ENCODE data around the gene SPRR2B.
"Not testable (repeated sequence)": the region's sequence is repeated elsewhere in the genome, so short reads cannot be mapped to it uniquely, and the experiment has no call there.

SPRR2B gene

GRCh38 chr1:153071511-153071910 is at the start of gene SPRR2B:
Gene SPRR2B (minus strand): TSS chr1:153071611. CDS start chr1:153070839, 772 bp downstream.
- no peak for DNase-seq

GRCh38 chr1:153120945-153121344 is 49.5 kb upstream of the SPRR2B start:
- DNase-seq = no peak

DNA sequence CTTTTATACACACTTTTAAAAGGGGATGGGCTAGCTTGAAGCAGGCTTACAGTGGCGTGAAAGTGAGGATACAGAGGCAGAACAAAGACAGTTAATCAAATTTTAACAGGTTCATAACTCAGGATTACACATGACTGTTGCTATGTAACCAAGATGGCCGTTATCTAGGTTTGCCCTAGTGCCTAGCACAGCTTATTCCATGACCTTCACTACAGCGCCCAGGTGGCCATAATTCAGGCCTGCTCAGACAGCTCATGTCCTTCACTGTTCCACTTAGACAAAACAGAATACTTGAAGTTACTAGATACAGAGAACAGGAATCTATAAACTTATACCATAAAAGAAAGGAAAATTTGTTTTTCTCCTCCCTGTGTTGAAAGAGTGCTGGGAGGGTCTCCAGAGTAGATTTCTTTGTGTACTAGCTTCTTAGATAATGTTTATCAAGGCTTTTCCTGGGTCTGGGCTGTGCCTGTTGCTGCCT is 48.1 kb upstream of the SPRR2B start:
- DNase-seq = peak; percentile 22

DNA sequence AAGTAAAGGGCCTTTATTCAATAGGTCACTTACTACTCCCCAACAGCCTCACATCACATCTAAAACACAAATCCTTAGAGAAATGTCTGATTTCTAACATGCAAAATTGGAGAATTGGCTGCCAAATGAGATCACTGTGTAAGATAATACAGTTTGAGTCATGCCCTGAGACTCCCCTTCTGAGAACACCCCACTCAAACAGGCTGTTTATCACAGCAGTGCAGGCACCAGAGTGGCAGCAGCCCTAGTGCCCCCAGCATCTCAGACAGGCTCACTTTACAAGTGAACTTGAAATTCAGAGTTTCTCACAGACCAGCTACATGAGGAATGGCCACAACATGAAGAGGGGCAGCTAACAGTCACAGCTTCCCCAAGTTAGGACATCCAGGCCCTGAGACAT is 43.9 kb upstream of the SPRR2B start:
- DNase-seq = not testable (repeated sequence)

GRCh38 chr1:153113416-153113815 is 42.0 kb upstream of the SPRR2B start, which contains the start of gene SPRR2F:
Gene SPRR2F (minus strand): TSS chr1:153113516. CDS start chr1:153112733, 783 bp downstream.
- no peak for DNase-seq

DNA sequence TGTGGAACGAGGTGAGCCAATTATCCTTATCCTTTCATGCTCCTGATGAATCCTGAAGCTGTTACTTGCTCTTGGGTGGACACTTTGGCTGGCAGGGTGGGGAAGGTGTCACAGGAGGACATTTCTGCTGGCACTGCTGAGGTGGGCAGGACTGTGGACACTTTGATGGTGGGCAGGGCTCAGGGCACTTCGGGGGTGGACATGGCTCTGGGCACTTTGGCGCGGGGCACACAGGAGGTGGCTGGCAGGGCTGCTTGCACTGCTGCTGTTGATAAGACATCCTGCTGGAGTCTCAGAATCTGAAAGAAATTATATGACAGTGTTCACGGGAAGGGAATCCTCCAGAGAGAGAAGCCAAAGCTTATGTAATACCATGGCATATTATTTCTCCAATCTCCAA is 41.0 kb upstream of the SPRR2B start:
- DNase-seq = not testable (repeated sequence)

DNA sequence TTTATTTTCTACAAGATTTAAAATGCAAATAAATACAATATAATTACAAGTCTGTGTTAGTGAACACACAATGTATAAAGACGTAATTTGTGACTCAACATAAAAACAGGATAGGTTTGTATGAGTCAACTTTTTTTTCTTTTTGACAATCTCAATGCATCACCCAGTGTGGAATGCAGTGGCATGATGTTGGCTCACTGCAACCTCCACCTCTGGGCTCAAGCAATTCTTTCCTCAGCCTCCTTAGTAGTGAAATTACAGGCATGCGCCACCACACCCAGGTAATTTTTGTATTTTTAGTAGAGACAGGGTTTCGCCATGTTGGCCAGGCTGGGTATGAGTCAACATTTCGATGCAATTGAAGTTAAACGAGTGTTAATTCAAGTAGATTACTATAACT is 28.8 kb upstream of the SPRR2B start:
- DNase-seq = no peak

- no peak for DNase-seq
These were observed 28.1 kb upstream of the SPRR2B start for GRCh38 chr1:153099461-153100045.

- DNase-seq = no peak
These were observed 24.4 kb upstream of the SPRR2B start for GRCh38 chr1:153095764-153096163.

GRCh38 chr1:153094426-153094825 is 23.0 kb upstream of the SPRR2B start, which contains the start of gene SPRR2E:
Gene SPRR2E (minus strand): TSS chr1:153094526. CDS start chr1:153093751, 775 bp downstream.
- no peak for DNase-seq

GRCh38 chr1:153087652-153088051 is 16.2 kb upstream of the SPRR2B start:
- DNase-seq = peak; percentile 11

GRCh38 chr1:153081736-153082135 is 10.3 kb upstream of the SPRR2B start:
- no peak for DNase-seq

DNA sequence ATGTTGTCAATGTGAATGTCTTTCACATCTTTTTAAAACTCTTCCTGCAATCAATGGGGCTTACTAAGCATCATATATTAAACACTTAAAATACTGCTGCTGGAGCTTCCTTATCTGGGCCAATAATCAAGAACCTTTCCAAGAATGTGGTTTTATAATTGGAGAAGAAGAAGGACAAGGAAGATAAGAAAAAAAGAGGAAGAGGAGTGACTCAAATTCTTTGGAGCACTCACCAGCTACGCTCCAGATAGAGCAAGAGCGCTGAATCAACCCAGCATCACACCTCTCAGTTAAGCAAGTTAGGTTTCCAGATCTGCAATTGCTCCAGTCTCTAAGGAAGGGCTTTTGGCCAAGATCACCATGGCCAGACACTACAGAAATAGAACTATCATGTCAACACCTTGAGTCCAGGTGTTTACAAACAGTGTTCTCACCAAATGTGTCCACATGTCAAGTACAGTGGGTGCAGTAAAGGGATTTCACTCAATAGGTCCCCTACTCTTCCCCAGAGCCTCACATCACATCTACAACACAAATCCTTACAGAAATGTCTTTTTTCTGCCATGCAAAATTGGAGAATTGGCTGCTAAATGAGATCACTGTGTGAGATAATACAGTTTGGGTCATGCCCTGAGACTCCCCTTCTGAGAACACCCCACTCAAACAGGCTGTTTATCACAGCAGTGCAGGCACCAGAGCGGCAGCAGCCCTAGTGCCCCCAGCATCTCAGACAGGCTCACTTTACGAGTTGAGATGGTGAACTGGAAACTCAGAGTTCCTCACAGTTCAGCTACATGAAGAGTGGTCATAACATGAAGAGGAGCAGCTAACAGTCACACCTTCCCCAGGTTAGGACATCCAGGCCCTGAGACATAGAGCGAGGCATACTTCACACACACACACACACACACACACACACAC is 1.7 kb upstream of the SPRR2B start:
- no peak for DNase-seq

DNA sequence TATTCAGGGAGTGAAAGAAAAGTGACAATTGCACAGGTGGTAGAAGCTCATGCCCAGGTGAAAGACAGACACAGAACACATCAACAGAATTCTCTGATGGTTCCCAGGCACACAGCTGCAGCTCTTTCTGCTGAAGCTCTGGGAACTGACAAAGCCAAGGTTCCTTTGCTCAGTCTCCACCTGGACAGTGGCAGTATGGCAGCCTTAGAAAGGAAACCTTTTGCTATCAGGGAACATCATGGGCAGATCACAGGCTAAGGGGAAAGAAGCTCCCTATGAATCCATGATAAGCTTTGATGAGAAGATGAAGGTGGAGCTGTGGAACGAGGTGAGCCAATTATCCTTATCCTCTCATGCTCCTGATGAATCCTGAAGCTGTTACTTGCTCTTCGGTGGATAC is 1.2 kb downstream of the SPRR2B start:
- no peak for DNase-seq

DNA sequence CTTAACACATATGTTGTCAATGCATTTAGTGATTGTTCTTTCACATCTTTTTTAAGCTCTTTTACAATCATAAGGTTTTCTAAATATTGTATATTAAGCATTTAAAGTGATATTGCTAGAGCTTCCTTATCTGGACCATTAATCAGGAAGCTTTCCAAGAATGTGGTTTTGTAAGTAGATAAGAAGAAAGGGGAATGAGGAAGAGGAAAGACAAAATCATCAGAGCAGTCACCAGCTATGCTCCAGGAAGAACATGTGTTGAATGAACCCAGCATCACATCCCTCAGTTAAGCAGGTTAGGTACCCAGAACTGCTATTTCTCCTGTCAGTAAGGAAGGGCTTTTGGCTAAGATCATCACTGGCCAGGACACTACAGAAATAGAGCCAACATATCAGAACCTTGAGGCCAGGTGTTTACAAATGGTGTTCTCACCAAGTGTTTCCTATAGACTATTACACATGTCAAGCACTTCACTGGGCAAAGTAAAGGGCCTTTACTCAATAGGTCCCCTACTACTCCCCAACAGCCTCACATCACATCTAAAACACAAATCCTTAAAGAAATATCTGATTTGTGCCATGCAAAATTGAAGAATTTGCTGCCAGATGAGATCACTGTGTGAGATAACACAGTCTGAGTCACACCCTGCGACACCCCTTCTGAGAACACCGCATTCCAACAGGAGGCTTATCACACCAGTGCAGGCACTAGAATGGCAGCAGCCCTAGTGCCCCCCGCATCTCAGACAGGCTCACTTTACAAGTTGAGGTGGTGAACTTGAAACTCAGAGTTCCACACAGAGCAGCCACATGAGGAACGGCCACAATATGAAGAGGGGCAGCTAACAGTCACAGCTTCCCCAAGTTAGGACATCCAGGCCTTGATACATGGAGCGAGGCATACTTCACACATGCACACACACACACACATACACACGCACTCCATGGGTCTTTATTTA is 12.3 kb downstream of the SPRR2B start:
- DNase-seq = no peak

DNA sequence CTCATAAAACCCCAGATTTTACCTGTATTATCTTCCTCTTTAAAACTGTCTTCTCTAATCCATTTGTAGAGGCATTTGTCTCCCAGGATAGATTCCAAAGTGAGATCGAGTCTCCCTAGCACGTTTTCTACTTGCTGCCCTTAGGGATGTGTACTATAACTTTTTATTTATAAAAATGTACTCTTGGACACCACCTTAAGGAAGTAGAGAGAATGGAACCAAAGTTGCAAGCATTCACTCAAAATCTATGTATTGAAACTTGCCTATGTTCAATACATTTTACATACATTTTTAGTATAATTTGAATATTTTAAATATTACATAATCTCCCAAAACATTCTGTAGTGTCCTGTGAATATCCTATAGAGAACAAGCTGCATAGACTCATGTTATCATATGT is 13.3 kb downstream of the SPRR2B start:
- DNase-seq = no peak

- DNase-seq = no peak
These were observed 14.0 kb downstream of the SPRR2B start, which contains the start of gene SPRR2A for GRCh38 chr1:153057375-153057774. Gene SPRR2A (minus strand): TSS chr1:153057512. CDS start chr1:153056735, 777 bp downstream.

GRCh38 chr1:153056111-153056510 is 15.3 kb downstream of the SPRR2B start:
- not testable (repeated sequence) for DNase-seq

GRCh38 chr1:153049211-153049610 is 22.2 kb downstream of the SPRR2B start:
- DNase-seq = no peak

DNA sequence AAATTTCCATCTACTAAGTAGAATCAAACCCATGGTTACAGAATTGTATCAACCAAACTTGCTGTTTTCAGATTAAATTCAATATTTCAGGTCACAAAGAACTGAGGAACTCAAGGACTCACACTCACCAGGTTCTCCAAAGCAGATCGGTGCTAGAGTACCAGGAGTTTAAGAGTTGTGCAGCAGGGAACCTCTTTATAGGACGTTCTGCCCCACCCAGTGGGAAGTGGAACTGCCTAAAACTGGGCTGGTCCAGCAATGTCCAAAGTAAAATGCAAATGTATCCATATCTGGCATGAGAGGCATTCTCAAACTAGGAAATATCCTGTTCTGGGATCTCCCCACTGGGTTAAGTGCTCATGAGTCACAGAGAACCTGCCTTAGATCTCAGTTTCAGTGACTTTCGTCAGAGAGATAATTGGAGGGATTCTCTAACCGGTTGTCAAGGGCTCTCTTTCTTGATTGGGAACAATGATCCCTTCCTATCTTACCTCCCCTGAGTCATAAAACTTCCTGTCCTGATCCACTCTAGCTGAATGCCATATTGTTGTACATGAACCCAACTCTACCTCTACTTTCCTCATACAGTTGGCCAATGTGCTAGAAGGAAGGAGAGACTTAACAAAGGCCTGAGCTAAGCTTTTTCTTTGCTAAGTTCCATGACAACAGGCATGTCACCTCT is 30.3 kb downstream of the SPRR2B start, which contains the start of gene SPRR2D:
Gene SPRR2D (minus strand): TSS at position 171 of the 682 bp plus-strand sequence. CDS start 774 bp downstream, outside the sequence.
- DNase-seq = no peak

DNA sequence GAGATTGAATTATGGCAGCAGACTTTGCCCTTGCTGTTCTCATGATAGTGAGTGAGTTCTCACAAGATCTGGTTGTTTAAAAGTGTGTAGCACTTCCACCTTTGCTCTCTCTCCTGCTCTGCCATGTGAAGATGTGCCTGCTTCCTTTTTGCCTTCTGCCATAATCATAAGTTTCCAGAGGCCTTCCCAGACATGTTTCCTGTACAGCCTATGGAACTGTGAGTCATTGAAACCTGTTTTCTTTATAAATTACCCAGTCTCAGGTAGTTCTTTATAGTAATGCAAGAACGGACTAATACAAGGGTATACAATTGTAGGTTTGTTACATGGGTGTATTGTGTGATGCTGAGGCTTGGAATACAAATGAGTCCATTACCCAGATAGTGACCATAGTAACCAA is 36.2 kb downstream of the SPRR2B start:
- no peak for DNase-seq
